ENCODE data around the gene FOXP3. TPM values are rescaled to one million over a fixed set of nuclear protein-coding genes. Genes with fewer than 3 reads are reported as not detected.

The FOXP3 gene
- polyA plus RNA-seq, 1 donor, result 0.76 TPM

- Histone ChIP-seq H3K27me3 (ENCODE audit: control insufficient read depth, insufficient read depth, low read length) (no peaks in the 10 kb centered on the region), H3K4me3 (ENCODE audit: low read length) (no peak overlapping the region), H3K4me1 (ENCODE audit: control insufficient read depth, insufficient read depth, low read length) (no peaks in the 10 kb centered on the region), H3K36me3 (ENCODE audit: control insufficient read depth, insufficient read depth, low read length) (no peaks in the 10 kb centered on the region), H3K27ac (ENCODE audit: low read length) (no peak overlapping the region), H3K9me3 (ENCODE audit: control insufficient read depth, low read depth, low read length) (no peaks in the 10 kb centered on the region)
- no CpG with 5 or more reads among the region's 14 CpGs for WGBS (ENCODE audit: insufficient coverage, low lambda C conversion rate)
- no peak for DNase-seq
Observed at GRCh38 chrX:49225858-49226257, 38.7 kb downstream of the FOXP3 start.

- H3K27me3 ChIP-seq (ENCODE audit: control insufficient read depth, insufficient read depth, low read length), result no peaks in the 10 kb centered on the region
- no peaks in the 10 kb centered on the region for H3K36me3 ChIP-seq (ENCODE audit: control insufficient read depth, insufficient read depth, low read length)
- H3K27ac ChIP-seq (ENCODE audit: low read length), result no peak overlapping the region
- no peaks in the 10 kb centered on the region for H3K9me3 ChIP-seq (ENCODE audit: control insufficient read depth, low read depth, low read length)
- DNase-seq, result no peak
- H3K4me3 ChIP-seq (ENCODE audit: low read length), result no peak overlapping the region
- H3K4me1 ChIP-seq (ENCODE audit: control insufficient read depth, insufficient read depth, low read length), result no peaks in the 10 kb centered on the region
- WGBS (ENCODE audit: insufficient coverage, low lambda C conversion rate), result no CpG with 5 or more reads among the region's 2 CpGs
Observed at GRCh38 chrX:49221868-49222267, 42.6 kb downstream of the FOXP3 start.

DNA sequence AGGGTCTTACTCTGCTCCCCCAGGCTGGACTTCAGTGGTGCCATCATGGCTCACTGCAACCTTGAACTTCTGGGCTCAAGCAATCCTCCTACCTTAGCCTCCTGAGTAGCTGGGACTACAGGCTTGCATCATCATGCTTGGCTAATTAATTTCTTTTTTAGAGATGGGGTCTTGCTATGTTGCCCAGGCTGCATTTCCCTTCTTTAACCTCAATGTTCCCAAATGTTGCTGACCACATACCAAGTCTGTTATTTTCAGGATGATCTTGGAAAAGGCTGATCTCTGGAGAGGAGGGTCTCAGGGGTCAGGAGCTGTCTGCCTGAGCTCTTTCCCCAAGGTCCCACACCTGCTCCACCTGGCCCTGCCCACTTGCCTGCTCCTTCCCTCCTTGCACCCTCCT is 44.4 kb downstream of the FOXP3 start:
- DNase-seq, result no peak
- H3K36me3 ChIP-seq (ENCODE audit: control insufficient read depth, insufficient read depth, low read length), result no peaks in the 10 kb centered on the region

DNA sequence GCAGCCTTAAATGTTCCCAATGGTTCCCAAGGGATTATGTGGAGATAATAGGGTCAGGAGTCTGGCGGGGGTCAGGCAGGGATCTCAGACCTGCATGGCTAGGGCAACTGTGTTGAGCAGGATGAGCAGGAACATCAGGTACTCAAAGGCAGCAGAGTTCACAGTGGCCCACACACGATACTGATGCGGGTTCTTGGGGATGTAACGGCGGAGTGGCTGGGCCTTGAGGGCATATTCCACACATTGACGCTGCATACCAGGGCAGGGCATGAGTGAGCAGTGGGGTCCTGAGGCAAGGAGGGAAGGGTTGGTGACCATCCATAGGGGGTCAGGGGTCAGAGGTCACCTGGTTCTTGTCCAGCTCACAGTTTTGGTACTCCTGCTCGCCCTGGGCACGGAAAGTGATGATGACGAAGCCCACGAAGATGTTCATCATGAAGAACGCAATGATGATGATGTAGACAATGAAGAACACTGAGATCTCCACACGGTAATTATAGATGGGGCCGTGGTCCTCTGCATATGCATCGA is 49.4 kb downstream of the FOXP3 start:
- no peaks in the 10 kb centered on the region for H3K36me3 ChIP-seq (ENCODE audit: control insufficient read depth, insufficient read depth, low read length)
- H3K4me1 ChIP-seq (ENCODE audit: control insufficient read depth, insufficient read depth, low read length), result no peaks in the 10 kb centered on the region
- H3K27ac ChIP-seq (ENCODE audit: low read length), result no peak overlapping the region
- no peak for DNase-seq
- peaks cover under 1% of the 10 kb centered on the region for H3K27me3 ChIP-seq (ENCODE audit: control insufficient read depth, insufficient read depth, low read length)
- no CpG with 5 or more reads among the region's 14 CpGs for WGBS (ENCODE audit: insufficient coverage, low lambda C conversion rate)
- no peaks in the 10 kb centered on the region for H3K9me3 ChIP-seq (ENCODE audit: control insufficient read depth, low read depth, low read length)
- no peak overlapping the region for H3K4me3 ChIP-seq (ENCODE audit: low read length)

More for the DNA sequence above, 44.4 kb downstream of the FOXP3 start:
- Histone ChIP-seq H3K27me3 (ENCODE audit: control insufficient read depth, insufficient read depth, low read length) (no peaks in the 10 kb centered on the region), H3K4me3 (ENCODE audit: low read length) (no peak overlapping the region), H3K4me1 (ENCODE audit: control insufficient read depth, insufficient read depth, low read length) (no peaks in the 10 kb centered on the region), H3K9me3 (ENCODE audit: control insufficient read depth, low read depth, low read length) (no peaks in the 10 kb centered on the region), H3K27ac (ENCODE audit: low read length) (no peak overlapping the region)

DNA sequence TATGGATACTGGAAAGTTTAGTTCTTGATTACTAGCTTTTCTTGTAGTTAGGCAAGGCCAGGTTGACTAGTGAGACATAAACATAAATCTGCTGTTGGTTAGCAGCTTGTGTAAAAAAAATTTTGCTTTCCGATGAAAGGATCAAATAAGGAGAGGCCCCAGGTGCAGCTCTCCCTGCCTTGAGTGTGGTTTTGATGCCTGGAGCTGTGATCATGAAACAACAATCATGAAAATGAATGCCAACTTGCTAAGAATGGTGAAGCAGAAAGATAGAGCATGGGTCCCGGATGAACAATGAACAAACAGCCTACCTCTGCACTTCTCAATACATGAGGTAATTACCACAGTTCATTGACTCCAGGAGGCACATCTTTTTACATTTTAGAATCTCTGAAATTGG is 50.1 kb downstream of the FOXP3 start:
- Histone ChIP-seq H3K27me3 (ENCODE audit: control insufficient read depth, insufficient read depth, low read length) (peaks cover 6% of the 10 kb centered on the region), H3K27ac (ENCODE audit: low read length) (no peak overlapping the region), H3K9me3 (ENCODE audit: control insufficient read depth, low read depth, low read length) (no peaks in the 10 kb centered on the region), H3K36me3 (ENCODE audit: control insufficient read depth, insufficient read depth, low read length) (no peaks in the 10 kb centered on the region), H3K4me3 (ENCODE audit: low read length) (no peak overlapping the region), H3K4me1 (ENCODE audit: control insufficient read depth, insufficient read depth, low read length) (no peaks in the 10 kb centered on the region)
- no CpG with 5 or more reads among the region's 2 CpGs for WGBS (ENCODE audit: insufficient coverage, low lambda C conversion rate)
- no peak for DNase-seq

- no peaks in the 10 kb centered on the region for H3K9me3 ChIP-seq (ENCODE audit: control insufficient read depth, low read depth, low read length)
- WGBS (ENCODE audit: insufficient coverage, low lambda C conversion rate), result no CpG with 5 or more reads among the region's 1 CpG
- no peaks in the 10 kb centered on the region for H3K36me3 ChIP-seq (ENCODE audit: control insufficient read depth, insufficient read depth, low read length)
- H3K27me3 ChIP-seq (ENCODE audit: control insufficient read depth, insufficient read depth, low read length), result peaks cover 9% of the 10 kb centered on the region
- H3K4me3 ChIP-seq (ENCODE audit: low read length), result no peak overlapping the region
- no peak overlapping the region for H3K27ac ChIP-seq (ENCODE audit: low read length)
- no peaks in the 10 kb centered on the region for H3K4me1 ChIP-seq (ENCODE audit: control insufficient read depth, insufficient read depth, low read length)
- DNase-seq, result no peak
Observed at GRCh38 chrX:49212861-49213260, 51.6 kb downstream of the FOXP3 start.

- no peaks in the 10 kb centered on the region for H3K36me3 ChIP-seq (ENCODE audit: control insufficient read depth, insufficient read depth, low read length)
- H3K27me3 ChIP-seq (ENCODE audit: control insufficient read depth, insufficient read depth, low read length), result peaks cover 9% of the 10 kb centered on the region
- no peak overlapping the region for H3K4me3 ChIP-seq (ENCODE audit: low read length)
- DNase-seq, result no peak
- no peaks in the 10 kb centered on the region for H3K9me3 ChIP-seq (ENCODE audit: control insufficient read depth, low read depth, low read length)
- WGBS (ENCODE audit: insufficient coverage, low lambda C conversion rate), result no CpG with 5 or more reads among the region's 2 CpGs
- H3K4me1 ChIP-seq (ENCODE audit: control insufficient read depth, insufficient read depth, low read length), result no peaks in the 10 kb centered on the region
- no peak overlapping the region for H3K27ac ChIP-seq (ENCODE audit: low read length)
Observed at GRCh38 chrX:49212209-49212608, 52.3 kb downstream of the FOXP3 start.

GRCh38 chrX:49211074-49211473 is 53.4 kb downstream of the FOXP3 start:
- no CpG with 5 or more reads among the region's 9 CpGs for WGBS (ENCODE audit: insufficient coverage, low lambda C conversion rate)
- Histone ChIP-seq H3K27ac (ENCODE audit: low read length) (no peak overlapping the region), H3K36me3 (ENCODE audit: control insufficient read depth, insufficient read depth, low read length) (no peaks in the 10 kb centered on the region), H3K27me3 (ENCODE audit: control insufficient read depth, insufficient read depth, low read length) (peaks cover 9% of the 10 kb centered on the region), H3K4me1 (ENCODE audit: control insufficient read depth, insufficient read depth, low read length) (no peaks in the 10 kb centered on the region), H3K9me3 (ENCODE audit: control insufficient read depth, low read depth, low read length) (no peaks in the 10 kb centered on the region), H3K4me3 (ENCODE audit: low read length) (no peak overlapping the region)
- DNase-seq, result no peak

- no peak overlapping the region for H3K27ac ChIP-seq (ENCODE audit: low read length)
- no peaks in the 10 kb centered on the region for H3K36me3 ChIP-seq (ENCODE audit: control insufficient read depth, insufficient read depth, low read length)
- no peaks in the 10 kb centered on the region for H3K4me1 ChIP-seq (ENCODE audit: control insufficient read depth, insufficient read depth, low read length)
- no CpG with 5 or more reads among the region's 8 CpGs for WGBS (ENCODE audit: insufficient coverage, low lambda C conversion rate)
- H3K27me3 ChIP-seq (ENCODE audit: control insufficient read depth, insufficient read depth, low read length), result peaks cover 9% of the 10 kb centered on the region
- H3K4me3 ChIP-seq (ENCODE audit: low read length), result no peak overlapping the region
- H3K9me3 ChIP-seq (ENCODE audit: control insufficient read depth, low read depth, low read length), result no peaks in the 10 kb centered on the region
- DNase-seq, result no peak
Observed at GRCh38 chrX:49210406-49210805, 54.1 kb downstream of the FOXP3 start.

DNA sequence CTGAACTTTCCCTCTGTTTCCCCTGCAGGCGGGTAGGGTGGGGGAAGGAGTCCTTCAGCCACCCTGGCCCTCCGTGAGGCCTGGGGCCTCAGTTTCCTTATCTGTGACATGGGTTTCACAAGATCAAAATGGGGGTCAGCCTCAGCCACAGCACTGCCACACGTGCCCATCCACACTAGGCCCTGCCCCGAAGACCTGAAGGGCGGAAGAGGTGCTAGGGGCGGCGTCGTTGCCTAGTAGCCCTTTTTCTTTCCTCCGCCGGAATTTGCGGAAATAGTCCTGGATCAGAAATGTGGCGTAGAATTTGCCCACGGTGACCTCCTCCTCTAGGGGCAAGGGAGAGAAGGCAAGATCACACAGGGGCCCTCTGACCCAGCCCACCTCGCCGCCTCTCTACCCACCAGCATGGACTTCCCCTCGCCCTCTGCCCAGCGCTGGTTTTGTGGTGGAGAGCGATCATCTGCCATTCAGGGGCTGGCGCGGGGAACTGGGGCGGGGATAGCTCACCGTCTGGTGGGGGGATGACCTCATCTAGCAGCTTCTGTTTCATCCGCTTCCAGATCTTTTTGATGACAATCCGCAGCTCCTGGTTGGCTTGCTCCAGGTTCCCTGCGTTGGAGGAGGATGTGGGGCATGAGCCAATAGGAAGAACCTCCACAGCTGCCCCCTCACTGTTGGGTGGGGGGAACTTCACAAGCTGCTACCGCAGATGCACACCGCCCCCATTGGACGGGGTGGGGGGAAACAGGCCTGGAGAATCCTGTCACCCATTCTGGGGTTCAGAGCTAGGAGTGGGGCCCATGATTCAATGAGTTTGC is 54.9 kb downstream of the FOXP3 start:
- no peaks in the 10 kb centered on the region for H3K4me1 ChIP-seq (ENCODE audit: control insufficient read depth, insufficient read depth, low read length)
- H3K9me3 ChIP-seq (ENCODE audit: control insufficient read depth, low read depth, low read length), result no peaks in the 10 kb centered on the region
- peaks cover 9% of the 10 kb centered on the region for H3K27me3 ChIP-seq (ENCODE audit: control insufficient read depth, insufficient read depth, low read length)
- H3K4me3 ChIP-seq (ENCODE audit: low read length), result no peak overlapping the region
- H3K27ac ChIP-seq (ENCODE audit: low read length), result no peak overlapping the region
- no peak for DNase-seq
- no peaks in the 10 kb centered on the region for H3K36me3 ChIP-seq (ENCODE audit: control insufficient read depth, insufficient read depth, low read length)
- WGBS (ENCODE audit: insufficient coverage, low lambda C conversion rate), result no CpG with 5 or more reads among the region's 28 CpGs

DNA sequence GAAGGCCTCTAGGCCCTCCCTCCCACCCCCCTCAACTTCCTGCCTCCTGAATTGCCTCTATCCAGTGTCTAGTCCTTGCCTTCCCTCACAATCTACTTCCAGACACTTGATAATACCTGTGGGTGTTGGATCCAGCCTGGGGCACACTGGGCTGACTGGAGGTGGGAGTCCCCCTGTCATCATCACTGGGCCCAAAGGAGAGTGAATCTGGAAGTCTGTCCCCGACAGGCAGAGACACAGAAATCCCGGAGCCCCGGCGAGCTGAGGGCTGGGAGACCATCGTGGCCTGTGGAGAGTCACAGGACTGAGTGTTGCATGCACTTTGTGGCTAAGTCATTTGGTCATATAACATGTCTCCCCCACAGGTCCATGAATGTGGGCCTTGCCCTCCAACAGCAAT is 56.1 kb downstream of the FOXP3 start:
- WGBS (ENCODE audit: insufficient coverage, low lambda C conversion rate), result no CpG with 5 or more reads among the region's 5 CpGs
- no peaks in the 10 kb centered on the region for H3K36me3 ChIP-seq (ENCODE audit: control insufficient read depth, insufficient read depth, low read length)
- H3K4me3 ChIP-seq (ENCODE audit: low read length), result no peak overlapping the region
- no peak for DNase-seq
- no peaks in the 10 kb centered on the region for H3K4me1 ChIP-seq (ENCODE audit: control insufficient read depth, insufficient read depth, low read length)
- H3K27me3 ChIP-seq (ENCODE audit: control insufficient read depth, insufficient read depth, low read length), result peaks cover 9% of the 10 kb centered on the region
- no peak overlapping the region for H3K27ac ChIP-seq (ENCODE audit: low read length)
- no peaks in the 10 kb centered on the region for H3K9me3 ChIP-seq (ENCODE audit: control insufficient read depth, low read depth, low read length)

Data from large intestine (tissue), 3 donors.